AG09309 (cell line): Measurements from ENCODE around the gene CDCA3.

Experiments used
- DNase-seq: peaks from one replicate; pipeline ENCODE4 v3.0.0-alpha.2; 2010; ENCODE audit warnings: low read depth
- H3K4me3 ChIP-seq: 2 replicates; pipeline ENCODE4 v1.5.1; 2011; ENCODE audit warnings: mild to moderate bottlenecking, low read depth, low read length, moderate library complexity; ENCODE audit not compliant: control insufficient read depth
- CTCF ChIP-seq: IDR thresholded peaks from 2 replicates; pipeline ENCODE4 v1.5.1; 2011; ENCODE audit warnings: mild to moderate bottlenecking, low read depth, low read length, inconsistent platforms; ENCODE audit not compliant: insufficient read depth, control insufficient read depth; ENCODE audit errors: missing control alignments

Gene CDCA3

GRCh38 chr12:6799147-6799546 is 51.9 kb downstream of the CDCA3 start:
- DNase-seq = no peak
- no peak overlapping the region for H3K4me3 ChIP-seq
- no peak for TF ChIP-seq CTCF
